ENCODE results near the gene KCNAB1.

The KCNAB1 gene

GRCh38 chr3:156552973-156553372 is 432.6 kb downstream of the KCNAB1 start:
- peak overlapping the region; percentile 65 for H3K27ac ChIP-seq (ENCODE audit: low read length, poor library complexity, severe bottlenecking)

GRCh38 chr3:156553705-156554356 is 433.5 kb downstream of the KCNAB1 start:
- H3K36me3 ChIP-seq (ENCODE audit: control insufficient read depth in 1 of 2, insufficient read depth in 2 of 2, low read depth in 1 of 2, low read length in 2 of 2), result peaks cover 0 to 44% of the 10 kb centered on the region in 2 experiments
- H3K27ac ChIP-seq (ENCODE audit: low read length, poor library complexity, severe bottlenecking), result peak overlapping the region; percentile 81
- 4% methylated on average over 6 of the region's 11 CpGs for WGBS
- H3K4ac ChIP-seq (ENCODE audit: low read depth in 1 of 2, low read length in 2 of 2), result peak overlapping the region in 1 of 2 experiments; percentile 17
- H2BK120ac ChIP-seq (ENCODE audit: low read depth, low read length), result no peak overlapping the region
- peak overlapping the region; percentile 99 for H3K9ac ChIP-seq (ENCODE audit: low read length)
- no peak overlapping the region for H4K91ac ChIP-seq (ENCODE audit: low read length)
- H3K14ac ChIP-seq (ENCODE audit: low read length in 2 of 2), result peak overlapping the region in 1 of 2 experiments; percentile 15
- H2AFZ ChIP-seq (ENCODE audit: low read depth, low read length), result no peak overlapping the region
- no peak overlapping the region for H3K23ac ChIP-seq (ENCODE audit: low read length in 2 of 2)
- no peak overlapping the region for H2BK5ac ChIP-seq (ENCODE audit: low read depth, low read length, poor library complexity, severe bottlenecking)
- H3K18ac ChIP-seq (ENCODE audit: low read depth in 1 of 2, low read length in 2 of 2), result no peak overlapping the region
- H2AK5ac ChIP-seq (ENCODE audit: low read length, severe bottlenecking), result no peak overlapping the region
- H3K4me3 ChIP-seq (ENCODE audit: insufficient read depth in 1 of 2, low read depth in 1 of 2, low read length in 2 of 2), result peak overlapping the region; percentile 33 to 95
- H4K8ac ChIP-seq (ENCODE audit: low read length), result no peak overlapping the region
- H2BK12ac ChIP-seq (ENCODE audit: low read length in 2 of 2), result no peak overlapping the region
- no peak overlapping the region for H2BK15ac ChIP-seq (ENCODE audit: low read depth, poor library complexity, severe bottlenecking)
- no peaks in the 10 kb centered on the region for H3K9me3 ChIP-seq (ENCODE audit: control insufficient read depth, low read length)
- H3K79me1 ChIP-seq (replicated peaks; ENCODE audit: low read length, poor library complexity, severe bottlenecking), result no peaks in the 10 kb centered on the region
- peaks cover 9% of the 10 kb centered on the region for H3K4me1 ChIP-seq (ENCODE audit: control insufficient read depth, insufficient read depth, low read depth, low read length)
- H3K27me3 ChIP-seq (ENCODE audit: control insufficient read depth in 1 of 2, insufficient read depth in 1 of 2, low read length in 2 of 2), result no peaks in the 10 kb centered on the region
- DNase-seq, result peak; percentile 85
- H3K4me2 ChIP-seq (ENCODE audit: low read length, poor library complexity, severe bottlenecking), result peak overlapping the region; percentile 48

More at GRCh38 chr3:156552973-156553372, 432.6 kb downstream of the KCNAB1 start:
- Histone ChIP-seq H3K27me3 (ENCODE audit: control insufficient read depth in 1 of 2, insufficient read depth in 1 of 2, low read length in 2 of 2) (no peaks in the 10 kb centered on the region), H4K91ac (ENCODE audit: low read length) (no peak overlapping the region), H2BK12ac (ENCODE audit: low read length in 2 of 2) (no peak overlapping the region), H2BK5ac (ENCODE audit: low read depth, low read length, poor library complexity, severe bottlenecking) (no peak overlapping the region), H2AFZ (ENCODE audit: low read depth, low read length) (no peak overlapping the region), H3K36me3 (ENCODE audit: control insufficient read depth in 1 of 2, insufficient read depth in 2 of 2, low read depth in 1 of 2, low read length in 2 of 2) (peaks cover 0 to 53% of the 10 kb centered on the region in 2 experiments), H3K4me1 (ENCODE audit: control insufficient read depth, insufficient read depth, low read depth, low read length) (peaks cover 10% of the 10 kb centered on the region), H3K4me3 (ENCODE audit: insufficient read depth in 1 of 2, low read depth in 1 of 2, low read length in 2 of 2) (peak overlapping the region; percentile 41 to 95), H2AK5ac (ENCODE audit: low read length, severe bottlenecking) (peak overlapping the region; percentile 93), H2BK120ac (ENCODE audit: low read depth, low read length) (no peak overlapping the region), H3K14ac (ENCODE audit: low read length in 2 of 2) (no peak overlapping the region), H3K79me1 (replicated peaks; ENCODE audit: low read length, poor library complexity, severe bottlenecking) (no peaks in the 10 kb centered on the region), H3K18ac (ENCODE audit: low read depth in 1 of 2, low read length in 2 of 2) (no peak overlapping the region), H3K4ac (ENCODE audit: low read depth in 1 of 2, low read length in 2 of 2) (no peak overlapping the region), H3K9ac (ENCODE audit: low read length) (peak overlapping the region; percentile 99), H3K23ac (ENCODE audit: low read length in 2 of 2) (no peak overlapping the region), H4K8ac (ENCODE audit: low read length) (no peak overlapping the region), H3K9me3 (ENCODE audit: control insufficient read depth, low read length) (no peaks in the 10 kb centered on the region), H2BK15ac (ENCODE audit: low read depth, poor library complexity, severe bottlenecking) (no peak overlapping the region), H3K4me2 (ENCODE audit: low read length, poor library complexity, severe bottlenecking) (peak overlapping the region; percentile 57)
- no CpG with 5 or more reads among the region's 2 CpGs for WGBS
- DNase-seq, result no peak

DNA sequence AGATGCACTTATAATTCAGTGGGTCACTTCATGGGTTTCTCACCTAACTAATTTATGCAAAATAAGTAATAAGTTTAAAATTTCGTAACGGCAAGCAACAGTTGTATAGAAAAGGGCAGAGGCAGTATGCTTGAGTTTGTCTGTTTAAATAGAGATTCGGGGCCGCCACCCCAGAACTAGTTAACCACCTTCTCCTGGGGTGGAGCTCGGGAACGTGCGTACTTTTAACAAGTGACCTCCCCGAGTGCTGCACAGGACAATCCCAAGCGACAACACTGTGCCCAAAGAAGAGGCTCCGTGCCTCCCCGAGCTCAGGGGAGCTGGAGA is 434.1 kb downstream of the KCNAB1 start:
- Histone ChIP-seq H3K23ac (ENCODE audit: low read length in 2 of 2) (peak overlapping the region in 1 of 2 experiments; percentile 84), H2BK120ac (ENCODE audit: low read depth, low read length) (peak overlapping the region; percentile 65), H3K4ac (ENCODE audit: low read depth in 1 of 2, low read length in 2 of 2) (peak overlapping the region; percentile 87 to 93), H4K8ac (ENCODE audit: low read length) (peak overlapping the region; percentile 63), H3K18ac (ENCODE audit: low read depth in 1 of 2, low read length in 2 of 2) (peak overlapping the region; percentile 44 to 99), H3K14ac (ENCODE audit: low read length in 2 of 2) (peak overlapping the region; percentile 65 to 99), H3K4me2 (ENCODE audit: low read length, poor library complexity, severe bottlenecking) (peak overlapping the region; percentile 53), H2BK15ac (ENCODE audit: low read depth, poor library complexity, severe bottlenecking) (no peak overlapping the region), H3K4me1 (ENCODE audit: control insufficient read depth, insufficient read depth, low read depth, low read length) (peaks cover 9% of the 10 kb centered on the region), H4K91ac (ENCODE audit: low read length) (peak overlapping the region; percentile 55), H2AFZ (ENCODE audit: low read depth, low read length) (no peak overlapping the region), H2BK12ac (ENCODE audit: low read length in 2 of 2) (no peak overlapping the region), H3K79me1 (replicated peaks; ENCODE audit: low read length, poor library complexity, severe bottlenecking) (no peaks in the 10 kb centered on the region), H3K27ac (ENCODE audit: low read length, poor library complexity, severe bottlenecking) (peak overlapping the region; percentile 81), H3K4me3 (ENCODE audit: insufficient read depth in 1 of 2, low read depth in 1 of 2, low read length in 2 of 2) (peak overlapping the region; percentile 90 to 95), H3K27me3 (ENCODE audit: control insufficient read depth in 1 of 2, insufficient read depth in 1 of 2, low read length in 2 of 2) (no peaks in the 10 kb centered on the region), H3K36me3 (ENCODE audit: control insufficient read depth in 1 of 2, insufficient read depth in 2 of 2, low read depth in 1 of 2, low read length in 2 of 2) (peaks cover 0 to 38% of the 10 kb centered on the region in 2 experiments), H3K9me3 (ENCODE audit: control insufficient read depth, low read length) (no peaks in the 10 kb centered on the region), H2AK5ac (ENCODE audit: low read length, severe bottlenecking) (no peak overlapping the region), H3K9ac (ENCODE audit: low read length) (peak overlapping the region; percentile 99), H2BK5ac (ENCODE audit: low read depth, low read length, poor library complexity, severe bottlenecking) (peak overlapping the region; percentile 3)
- 0% methylated on average over 9 of the region's 11 CpGs for WGBS
- no peak for DNase-seq

- H3K9me3 ChIP-seq (ENCODE audit: control insufficient read depth, low read length), result no peaks in the 10 kb centered on the region
- H3K4me2 ChIP-seq (ENCODE audit: low read length, poor library complexity, severe bottlenecking), result peak within 1 kb of the TSS; percentile 53
- peak within 1 kb of the TSS; percentile 55 for H4K91ac ChIP-seq (ENCODE audit: low read length)
- H2BK120ac ChIP-seq (ENCODE audit: low read depth, low read length), result peak within 1 kb of the TSS; percentile 65
- H3K9ac ChIP-seq (ENCODE audit: low read length), result peak within 1 kb of the TSS; percentile 99
- peak within 1 kb of the TSS; percentile 90 to 95 for H3K4me3 ChIP-seq (ENCODE audit: insufficient read depth in 1 of 2, low read depth in 1 of 2, low read length in 2 of 2)
- peak within 1 kb of the TSS in 1 of 2 experiments; percentile 54 for H2BK12ac ChIP-seq (ENCODE audit: low read length in 2 of 2)
- H3K27ac ChIP-seq (ENCODE audit: low read length, poor library complexity, severe bottlenecking), result peak within 1 kb of the TSS; percentile 81
- peak within 1 kb of the TSS; percentile 65 to 99 for H3K14ac ChIP-seq (ENCODE audit: low read length in 2 of 2)
- peak; percentile 99 for DNase-seq
- peak within 1 kb of the TSS; percentile 85 for H2AFZ ChIP-seq (ENCODE audit: low read depth, low read length)
- H2BK5ac ChIP-seq (ENCODE audit: low read depth, low read length, poor library complexity, severe bottlenecking), result peak within 1 kb of the TSS; percentile 3
- H3K4ac ChIP-seq (ENCODE audit: low read depth in 1 of 2, low read length in 2 of 2), result peak within 1 kb of the TSS; percentile 87 to 93
- peak within 1 kb of the TSS; percentile 44 to 99 for H3K18ac ChIP-seq (ENCODE audit: low read depth in 1 of 2, low read length in 2 of 2)
- peaks cover 9% of the 10 kb centered on the region for H3K4me1 ChIP-seq (ENCODE audit: control insufficient read depth, insufficient read depth, low read depth, low read length)
- peak within 1 kb of the TSS; percentile 84 for H2AK5ac ChIP-seq (ENCODE audit: low read length, severe bottlenecking)
- peak within 1 kb of the TSS in 1 of 2 experiments; percentile 84 for H3K23ac ChIP-seq (ENCODE audit: low read length in 2 of 2)
- no peaks in the 10 kb centered on the region for H3K79me1 ChIP-seq (replicated peaks; ENCODE audit: low read length, poor library complexity, severe bottlenecking)
- peaks cover 0 to 36% of the 10 kb centered on the region in 2 experiments for H3K36me3 ChIP-seq (ENCODE audit: control insufficient read depth in 1 of 2, insufficient read depth in 2 of 2, low read depth in 1 of 2, low read length in 2 of 2)
- H2BK15ac ChIP-seq (ENCODE audit: low read depth, poor library complexity, severe bottlenecking), result no peak within 1 kb of the TSS
- H4K8ac ChIP-seq (ENCODE audit: low read length), result peak within 1 kb of the TSS; percentile 63
- 6% methylated on average over 54 of the region's 60 CpGs for WGBS
- no peaks in the 10 kb centered on the region for H3K27me3 ChIP-seq (ENCODE audit: control insufficient read depth in 1 of 2, insufficient read depth in 1 of 2, low read length in 2 of 2)
Measured at GRCh38 chr3:156554842-156555687, 434.7 kb downstream of the KCNAB1 start, which contains the start of gene SSR3. SSR3 (minus strand) TSS chr3:156555117; CDS start chr3:156555089, 28 bp downstream.
